GM12801 (cell line): Measurements from ENCODE around the gene RTL10.

Experiments
- TF ChIP-seq, protein P1 (sequence below): IDR thresholded peaks from one replicate; pipeline ENCODE4 v1.5.1; 2011; ENCODE audit warnings: control low read depth; ENCODE audit not compliant: insufficient read length; ENCODE audit errors: extremely low read depth

Gene RTL10

DNA sequence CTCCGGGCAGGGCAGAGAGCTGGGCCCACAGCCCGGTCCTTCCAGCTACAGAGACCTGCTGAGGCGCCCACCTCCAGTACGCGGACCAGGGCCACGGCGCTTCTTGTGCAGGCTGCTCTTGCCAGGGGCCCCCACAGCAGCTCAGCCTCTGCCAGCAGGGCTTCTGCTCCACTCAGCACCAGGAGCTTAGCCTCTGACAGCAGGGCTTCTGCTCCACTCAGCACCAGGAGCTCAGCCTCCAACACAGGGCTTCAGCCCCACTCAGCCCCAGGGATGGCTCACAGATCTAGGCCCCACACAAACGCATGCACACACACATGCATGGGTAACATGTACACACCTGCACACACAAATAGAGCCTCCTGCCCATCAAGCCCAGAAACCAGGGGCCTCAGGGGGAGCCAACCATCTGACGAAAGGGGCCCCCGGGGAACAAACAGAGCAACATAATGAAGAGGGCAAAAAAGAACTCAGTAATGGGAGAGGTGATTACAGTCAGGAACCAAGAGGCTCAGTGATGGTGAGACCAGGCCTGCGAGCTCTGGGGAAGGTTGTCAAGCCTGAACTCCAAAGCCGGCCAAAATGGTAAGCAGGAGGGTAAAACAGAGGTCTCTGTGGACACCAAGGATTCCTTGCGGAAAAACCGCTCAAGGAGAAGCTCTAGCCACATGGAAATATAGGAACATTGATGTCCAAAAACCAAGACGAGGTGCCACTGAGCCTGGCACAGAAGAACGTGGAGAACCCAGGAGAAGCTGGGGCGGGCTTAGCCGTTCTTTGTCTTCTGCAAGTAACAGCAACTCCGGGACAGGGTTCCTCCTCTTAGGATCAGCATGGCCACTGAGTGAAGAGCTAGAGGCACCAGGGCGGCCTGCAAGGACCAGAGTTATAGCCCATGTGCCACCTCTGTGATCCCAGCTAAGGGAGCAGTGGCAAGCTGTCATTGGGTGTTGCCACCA lies 46.5 kb downstream of the RTL10 start:
- TF ChIP-seq, protein P1, sequence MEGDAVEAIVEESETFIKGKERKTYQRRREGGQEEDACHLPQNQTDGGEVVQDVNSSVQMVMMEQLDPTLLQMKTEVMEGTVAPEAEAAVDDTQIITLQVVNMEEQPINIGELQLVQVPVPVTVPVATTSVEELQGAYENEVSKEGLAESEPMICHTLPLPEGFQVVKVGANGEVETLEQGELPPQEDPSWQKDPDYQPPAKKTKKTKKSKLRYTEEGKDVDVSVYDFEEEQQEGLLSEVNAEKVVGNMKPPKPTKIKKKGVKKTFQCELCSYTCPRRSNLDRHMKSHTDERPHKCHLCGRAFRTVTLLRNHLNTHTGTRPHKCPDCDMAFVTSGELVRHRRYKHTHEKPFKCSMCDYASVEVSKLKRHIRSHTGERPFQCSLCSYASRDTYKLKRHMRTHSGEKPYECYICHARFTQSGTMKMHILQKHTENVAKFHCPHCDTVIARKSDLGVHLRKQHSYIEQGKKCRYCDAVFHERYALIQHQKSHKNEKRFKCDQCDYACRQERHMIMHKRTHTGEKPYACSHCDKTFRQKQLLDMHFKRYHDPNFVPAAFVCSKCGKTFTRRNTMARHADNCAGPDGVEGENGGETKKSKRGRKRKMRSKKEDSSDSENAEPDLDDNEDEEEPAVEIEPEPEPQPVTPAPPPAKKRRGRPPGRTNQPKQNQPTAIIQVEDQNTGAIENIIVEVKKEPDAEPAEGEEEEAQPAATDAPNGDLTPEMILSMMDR: no peak

DNA sequence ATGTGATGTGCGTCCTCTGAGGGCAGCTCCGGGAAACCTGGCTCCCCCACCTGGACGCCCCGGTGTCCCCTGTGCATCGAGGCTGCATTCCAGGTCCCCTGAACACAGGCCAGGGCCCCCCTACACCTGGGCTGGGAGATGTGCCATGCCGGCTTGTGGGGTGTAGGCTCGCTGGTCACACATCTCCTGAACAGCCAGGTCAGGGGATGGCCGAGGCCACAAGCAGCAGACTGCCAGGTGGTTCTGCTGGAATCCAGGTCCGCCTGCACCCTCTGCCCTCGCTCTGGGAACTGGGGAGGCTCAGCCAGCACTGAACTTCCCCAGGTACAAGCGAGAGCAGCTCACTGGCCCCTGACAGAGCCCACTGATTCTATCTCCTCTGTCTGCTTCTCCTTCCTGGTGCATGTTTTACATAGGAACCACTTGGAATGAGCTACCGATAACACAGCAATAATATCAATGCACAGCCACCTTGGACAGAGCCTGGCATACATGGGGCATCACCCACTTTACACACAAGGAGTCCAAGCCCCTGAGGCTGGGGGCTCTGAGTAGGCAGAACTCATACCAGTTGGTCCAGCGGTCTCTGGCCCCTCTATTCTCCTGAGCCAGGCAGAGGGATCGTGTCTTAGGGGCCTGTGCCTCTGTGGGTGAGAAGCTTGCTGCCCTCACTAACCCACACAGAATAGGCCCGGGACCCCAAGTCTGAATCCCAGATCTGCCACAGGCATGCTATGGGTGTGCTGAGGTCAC lies 47.3 kb downstream of the RTL10 start:
- TF ChIP-seq, protein P1: no peak

DNA sequence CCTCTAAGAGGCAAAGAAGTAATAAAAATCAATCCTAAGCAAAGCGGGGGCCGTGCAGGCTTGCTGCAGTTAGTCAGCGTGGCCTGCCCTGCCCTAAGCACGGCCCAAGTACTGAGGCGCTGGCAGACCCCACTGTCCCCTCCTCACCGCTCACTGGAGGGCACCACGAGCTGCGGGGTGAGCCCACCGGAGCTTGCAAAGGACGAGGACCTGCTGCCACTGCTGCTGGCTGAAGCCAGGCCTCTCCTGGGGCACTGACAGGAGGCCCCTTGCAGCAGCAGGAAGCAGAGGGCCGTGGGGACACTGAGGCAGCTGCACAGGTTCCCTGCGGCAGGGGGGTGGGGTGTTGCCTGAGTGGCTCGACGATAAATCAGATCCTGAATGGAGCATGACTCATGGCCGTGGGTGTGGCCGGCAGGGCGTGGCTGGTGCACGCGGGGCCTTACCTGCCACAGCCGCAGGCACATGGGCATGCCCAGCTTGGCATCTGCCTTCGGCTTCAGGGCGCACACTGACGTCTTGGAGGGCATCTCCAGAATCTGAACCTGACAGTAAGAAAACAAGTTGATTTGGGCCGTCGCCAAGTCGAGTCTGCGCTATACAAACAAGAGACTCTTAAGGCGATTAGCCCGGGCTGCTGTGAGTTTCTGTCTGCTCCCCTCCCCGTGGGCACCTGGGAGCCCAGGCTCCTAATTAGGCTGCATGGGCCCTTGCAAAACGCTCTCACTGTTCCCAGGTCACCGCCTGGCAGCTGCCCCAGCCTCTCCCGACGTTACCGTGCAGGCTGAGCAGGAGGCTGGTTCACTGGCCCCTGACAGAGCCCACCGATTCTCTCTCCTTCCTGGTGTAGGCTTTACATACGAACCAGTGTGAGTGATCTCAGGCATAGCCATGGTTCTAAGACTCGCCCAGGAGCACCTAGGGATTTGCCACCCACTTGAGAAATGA lies 48.2 kb downstream of the RTL10 start:
- TF ChIP-seq, protein P1: no peak

DNA sequence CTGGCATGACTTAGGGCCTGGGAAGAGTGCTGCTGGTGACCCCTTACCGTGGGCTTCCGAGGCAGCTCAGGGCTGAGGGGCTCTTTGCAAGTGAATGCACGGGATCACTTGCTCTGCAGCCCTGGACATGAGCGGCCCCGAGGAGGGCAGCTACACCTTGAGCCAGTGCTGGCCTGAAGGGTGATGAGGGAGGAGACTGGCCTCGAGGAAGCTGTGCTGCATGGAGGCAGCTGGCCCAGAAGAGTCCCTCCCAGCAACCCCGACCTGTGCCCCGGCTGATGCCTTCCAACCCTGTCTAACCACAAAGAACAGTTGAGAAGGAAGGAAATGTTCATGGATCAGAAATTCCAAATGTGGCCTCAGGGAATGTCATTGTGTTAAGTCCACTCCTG lies 48.9 kb downstream of the RTL10 start:
- TF ChIP-seq, protein P1: no peak
